HCT116 (cell line): Measurements from ENCODE around the gene PARVA. TPM values are rescaled to one million over a fixed set of nuclear protein-coding genes. Genes with fewer than 3 reads are reported as not detected.

Experiments used
- ATAC-seq: fragments of 200-7000 bp; cut with Tn5 transposase; 2 replicates; pipeline ENCODE4 v1.9.1; 2020; ENCODE audit warnings: mild to moderate bottlenecking, moderate library complexity
- BruUV-seq: library from RNA; stranded (reverse); fragments of 400-500 nt; replicated peaks from 2 replicates; lab custom pipeline; 2021; lab: Mats Ljungman, UMichigan
- CTCF ChIA-PET: fragments of 300-600 bp; sonication (Branson Sonifier 250); formaldehyde crosslinking; loops from one replicate; lab custom pipeline; 2021; ENCODE audit warnings: antibody characterized with exemption; lab: Charles Lee
- POLR2A ChIA-PET: fragments of 300-600, 350-600 bp; sonication (Branson Sonifier 250); formaldehyde crosslinking; loops from one replicate; lab custom pipeline; 2021; ENCODE audit warnings: antibody characterized with exemption; lab: Charles Lee
- RAD21 ChIA-PET, 2 experiments: fragments of 300-600 bp; sonication (Branson Sonifier 250); formaldehyde crosslinking; loops; one replicate each; lab custom pipeline; 2023; ENCODE audit warnings: low total read pairs in 2 of 2; ENCODE audit not compliant: uncharacterized antibody in 2 of 2, unreplicated experiment in 2 of 2, low non-redundant PET in 1 of 2; lab: Charles Lee
- DNase-seq: peaks from one replicate; pipeline ENCODE4 v3.0.0-alpha.2; 2010; ENCODE audit warnings: low read depth, low spot score
- H2AFZ ChIP-seq: fragments of 200-600 bp; shearing (Covaris generic), sonication (generic); 2 replicates; pipeline ENCODE4 v1.6.1; 2017; ENCODE audit warnings: low read depth, mixed run types, mixed read lengths, antibody characterized with exemption, low read length; ENCODE audit not compliant: poor library complexity, severe bottlenecking
- H3K27ac ChIP-seq: 2 replicates; pipeline ENCODE4 v1.5.1; 2012; ENCODE audit warnings: low read depth, low read length
- H3K27me3 ChIP-seq: fragments of 200-600 bp; sonication (generic); 2 replicates; pipeline ENCODE4 v1.6.1; 2016; ENCODE audit warnings: mixed run types, low read length, mixed read lengths; ENCODE audit not compliant: insufficient read depth
- H3K36me3 ChIP-seq, 2 experiments: fragments of 200-500 bp in 1 of 2; fragments of 200-600 bp in 1 of 2; sonication (Bioruptor generic) in 1 of 2; sonication (generic) in 1 of 2; 2 replicates each; pipeline versions ENCODE4 v1.5.1 to v1.6.1; 2014 to 2016; ENCODE audit warnings: low read length in 2 of 2, inconsistent platforms in 1 of 2, mixed read lengths in 1 of 2, mixed run types in 1 of 2; ENCODE audit not compliant: insufficient read depth in 2 of 2, control insufficient read depth in 1 of 2
- H3K4me1 ChIP-seq, 2 experiments: fragments of 200-600 bp in 1 of 2; sonication (generic) in 1 of 2; 2 replicates each; pipeline versions ENCODE4 v1.5.1 to v1.6.1; 2012 to 2017; ENCODE audit warnings: low read length in 2 of 2, inconsistent platforms in 1 of 2, mild to moderate bottlenecking in 1 of 2, mixed read lengths in 1 of 2, mixed run types in 1 of 2, moderate library complexity in 1 of 2; ENCODE audit not compliant: insufficient read depth in 2 of 2, control insufficient read depth in 1 of 2
- H3K4me2 ChIP-seq: fragments of 200-600 bp; sonication (generic); 2 replicates; pipeline ENCODE4 v1.6.1; 2017; ENCODE audit warnings: mixed run types, low read length, mixed read lengths
- H3K4me3 ChIP-seq, 2 experiments: fragments of 200-600 bp in 1 of 2; sonication (generic) in 1 of 2; replicated peaks in 1 of 2; 2 replicates each; pipeline ENCODE4 v1.5.1; 2011 to 2016; ENCODE audit warnings: low read length in 2 of 2, control low read depth in 1 of 2, low read depth in 1 of 2, mild to moderate bottlenecking in 1 of 2, mixed read lengths in 1 of 2, mixed run types in 1 of 2
- H3K79me2 ChIP-seq: fragments of 200-600 bp; sonication (generic); 2 replicates; pipeline ENCODE4 v1.6.1; 2017; ENCODE audit warnings: mild to moderate bottlenecking, mixed run types, low read length, moderate library complexity, mixed read lengths; ENCODE audit not compliant: insufficient read depth
- H3K9ac ChIP-seq: fragments of 200-600 bp; sonication (generic); 2 replicates; pipeline ENCODE4 v1.6.1; 2016; ENCODE audit warnings: low read length, mixed read lengths
- H3K9me2 ChIP-seq: fragments of 200-600 bp; sonication (generic), shearing (Covaris generic); 2 replicates; pipeline ENCODE4 v1.6.1; 2017; ENCODE audit warnings: mixed run types, mild to moderate bottlenecking, moderate library complexity; ENCODE audit not compliant: insufficient read depth
- H3K9me3 ChIP-seq, 2 experiments: fragments of 200-500 bp in 1 of 2; fragments of 200-600 bp in 1 of 2; sonication (Bioruptor generic) in 1 of 2; sonication (generic) in 1 of 2; 2 replicates each; pipeline ENCODE4 v1.6.1; 2014 to 2017; ENCODE audit warnings: low read length in 2 of 2, mixed read lengths in 2 of 2, inconsistent platforms in 1 of 2, low read depth in 1 of 2, mild to moderate bottlenecking in 1 of 2, mixed run types in 1 of 2, moderate library complexity in 1 of 2; ENCODE audit not compliant: control insufficient read depth in 1 of 2, insufficient read depth in 1 of 2
- H4K20me1 ChIP-seq: fragments of 200-600 bp; sonication (generic), shearing (Covaris generic); 2 replicates; pipeline ENCODE4 v1.6.1; 2017; ENCODE audit warnings: mixed run types, mild to moderate bottlenecking, moderate library complexity; ENCODE audit not compliant: insufficient read depth
- CBX3 ChIP-seq: IDR thresholded peaks from 2 replicates; pipeline ENCODE4 v1.6.1; 2012; ENCODE audit warnings: low read depth
- CEBPB ChIP-seq: IDR thresholded peaks from 2 replicates; pipeline ENCODE4 v1.6.1; 2012; ENCODE audit warnings: low read depth
- EZH2 ChIP-seq: fragments of 200-600 bp; sonication (generic); IDR thresholded peaks from 2 replicates; pipeline ENCODE4 v1.6.1; 2017; ENCODE audit warnings: antibody characterized with exemption, mixed run types
- JUND ChIP-seq: IDR thresholded peaks from 2 replicates; pipeline ENCODE4 v1.6.1; 2012
- MAX ChIP-seq: IDR thresholded peaks from 2 replicates; pipeline ENCODE4 v1.6.1; 2012
- POLR2A ChIP-seq: IDR thresholded peaks from 2 replicates; pipeline ENCODE4 v1.7.0; 2011; ENCODE audit warnings: borderline replicate concordance; ENCODE audit not compliant: insufficient read depth, insufficient read length; ENCODE audit errors: extremely low read depth
- POLR2AphosphoS5 ChIP-seq: IDR thresholded peaks from 2 replicates; pipeline ENCODE4 v1.6.1; 2011; ENCODE audit warnings: mild to moderate bottlenecking, low read depth, low read length, moderate library complexity
- SIN3A ChIP-seq: IDR thresholded peaks from 2 replicates; pipeline ENCODE4 v1.6.1; 2012; ENCODE audit warnings: low read depth
- SRF ChIP-seq: IDR thresholded peaks from 2 replicates; pipeline ENCODE4 v1.6.1; 2012; ENCODE audit warnings: low read depth
- TCF7L2 ChIP-seq: IDR thresholded peaks from 2 replicates; pipeline ENCODE4 v1.7.0; 2011; ENCODE audit warnings: borderline replicate concordance, inconsistent platforms; ENCODE audit not compliant: insufficient read depth, insufficient read length; ENCODE audit errors: extremely low read depth
- YY1 ChIP-seq: IDR thresholded peaks from 2 replicates; pipeline ENCODE4 v1.6.1; 2011; ENCODE audit warnings: low read length, low read depth, moderate library complexity, mild to moderate bottlenecking; ENCODE audit not compliant: insufficient replicate concordance; ENCODE audit errors: extremely low read depth
- ZNF274 ChIP-seq: fragments of 200-500 bp; sonication (Bioruptor generic); IDR thresholded peaks from 2 replicates; pipeline ENCODE4 v1.6.1; 2014; ENCODE audit warnings: mild to moderate bottlenecking, low read depth, low read length, inconsistent platforms
- intact Hi-C: fragments of 100-400 bp; cut with micrococcal nuclease; formaldehyde crosslinking; loops from 2 replicates; pipeline ENCODE4 v1.10.0; 2022
- total RNA-seq: library from RNA; stranded (reverse); gene quantifications from one replicate; pipeline ENCODE4 v1.2.1, GENCODE V29; 2021; ENCODE audit not compliant: unreplicated experiment
- TF ChIP-seq, protein P1 (sequence below), 3 experiments: fragments of 200-600 bp in 1 of 3; sonication (generic) in 1 of 3; IDR thresholded peaks in 2 of 3; conservative IDR thresholded peaks in 1 of 3; 2 replicates each; pipeline ENCODE4 v1.5.1; 2012 to 2017; ENCODE audit warnings: low read depth in 2 of 3, low read length in 2 of 3, antibody characterized with exemption in 1 of 3, borderline replicate concordance in 1 of 3, control low read depth in 1 of 3, mild to moderate bottlenecking in 1 of 3, mixed read lengths in 1 of 3, mixed run types in 1 of 3, moderate library complexity in 1 of 3; ENCODE audit not compliant: insufficient read depth in 1 of 3

PARVA gene
- total RNA-seq, 1 experiment from 2014 or later, result 18.4 TPM

DNA sequence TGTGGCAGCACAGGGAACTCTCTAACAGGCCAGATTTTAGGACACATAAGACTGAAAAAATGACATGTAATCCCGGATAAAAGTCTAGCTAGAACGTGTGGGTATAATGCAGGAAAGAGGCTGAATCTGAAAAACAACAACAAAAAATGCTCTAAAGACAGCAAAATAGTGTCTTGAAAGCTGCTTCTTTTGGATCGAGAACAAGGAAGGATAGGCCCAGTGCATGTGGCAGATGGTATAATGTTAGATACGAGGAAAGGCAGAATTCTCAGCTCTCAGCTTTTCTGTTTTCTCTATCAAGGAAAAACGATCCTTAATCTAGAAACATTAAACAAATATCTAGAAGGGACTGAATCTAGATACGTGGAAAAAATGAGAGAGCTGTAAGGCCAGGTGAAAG is 33.8 kb upstream of the PARVA start (continued):
- no peak for TF ChIP-seq POLR2AphosphoS5
- TF ChIP-seq, all 23 proteins: peak for 0

- H3K79me2 ChIP-seq, result no peaks in the 10 kb centered on the region
- no peaks in the 10 kb centered on the region for H3K36me3 ChIP-seq
- CTCF ChIA-PET, result no interaction called here
- DNase-seq (no peak), ATAC-seq (no peak)
- H3K9me2 ChIP-seq, result no peaks in the 10 kb centered on the region
- no peak overlapping the region for H3K27ac ChIP-seq
- no peak overlapping the region for H2AFZ ChIP-seq
- no peak overlapping the region for H3K4me3 ChIP-seq
- BruUV-seq, result no TSS peak
- intact Hi-C loops, result no loop called here
- H3K27me3 ChIP-seq, result no peaks in the 10 kb centered on the region
- H3K9me3 ChIP-seq, result no peaks in the 10 kb centered on the region
- TF ChIP-seq MAX (no peak), YY1 (no peak), CBX3 (no peak), SIN3A (no peak), ZNF274 (no peak), SRF (no peak), CEBPB (no peak)
- TF ChIP-seq, all 23 proteins: peak for 0
- no peaks in the 10 kb centered on the region for H4K20me1 ChIP-seq
- no peak overlapping the region for H3K4me2 ChIP-seq
- ChIA-PET RAD21 (no interaction called here), POLR2A (no interaction called here)
- H3K9ac ChIP-seq, result no peak overlapping the region
- H3K4me1 ChIP-seq, result no peaks in the 10 kb centered on the region
Measured at GRCh38 chr11:12353534-12353933, 23.8 kb upstream of the PARVA start.

DNA sequence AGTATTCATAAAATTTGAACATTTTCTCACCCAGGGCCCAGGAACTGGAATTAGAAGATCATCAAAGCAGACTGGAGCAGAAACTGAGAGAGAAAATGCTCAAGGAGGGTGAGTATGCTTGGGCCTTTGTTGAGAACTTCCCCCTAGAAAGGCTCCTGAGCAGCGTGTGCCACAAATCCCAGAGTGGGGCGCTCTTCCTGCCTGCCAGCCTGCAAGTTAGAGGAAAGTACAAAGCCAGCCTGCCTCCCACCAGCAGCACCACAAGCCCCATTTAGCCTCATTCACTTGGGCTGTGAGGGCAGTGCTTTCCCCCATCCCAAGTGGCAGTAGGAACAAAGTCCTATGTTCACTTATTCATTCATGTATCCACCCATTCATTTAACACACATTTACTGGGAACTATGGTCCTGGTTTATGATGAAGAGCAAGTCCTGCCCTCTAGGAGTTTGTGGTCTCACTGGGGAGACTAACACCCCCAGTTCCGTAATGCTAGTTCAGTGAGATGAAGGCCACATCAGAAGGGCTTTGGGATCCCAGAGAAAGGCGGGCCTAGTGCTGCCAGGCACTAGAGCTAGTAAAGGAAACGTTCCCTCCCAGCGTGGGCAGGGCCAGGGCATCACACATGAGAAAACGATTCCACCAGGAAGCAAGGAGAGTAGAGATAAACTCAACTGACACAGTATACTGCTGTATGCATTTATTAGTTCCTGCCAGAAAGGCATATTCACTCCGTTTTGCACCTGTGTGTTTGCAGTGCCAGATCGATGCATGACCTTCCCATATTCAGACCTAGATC is 22.4 kb upstream of the PARVA start:
- ChIA-PET POLR2A (no interaction called here), CTCF (no interaction called here), RAD21 (no interaction called here)
- Histone ChIP-seq H3K36me3 (no peaks in the 10 kb centered on the region), H2AFZ (no peak overlapping the region), H3K79me2 (no peaks in the 10 kb centered on the region), H4K20me1 (no peaks in the 10 kb centered on the region), H3K4me1 (no peaks in the 10 kb centered on the region), H3K4me3 (no peak overlapping the region), H3K9me3 (no peaks in the 10 kb centered on the region), H3K9ac (no peak overlapping the region), H3K9me2 (no peaks in the 10 kb centered on the region), H3K27ac (no peak overlapping the region), H3K4me2 (no peak overlapping the region), H3K27me3 (no peaks in the 10 kb centered on the region)
- intact Hi-C loops, result no loop called here
- no peak for ATAC-seq
- no peak for DNase-seq
- TF ChIP-seq JUND (no peak), MAX (no peak), EZH2 (no peak), POLR2A (no peak), TCF7L2 (no peak), SIN3A (no peak), YY1 (no peak)
- TF ChIP-seq, protein P1, sequence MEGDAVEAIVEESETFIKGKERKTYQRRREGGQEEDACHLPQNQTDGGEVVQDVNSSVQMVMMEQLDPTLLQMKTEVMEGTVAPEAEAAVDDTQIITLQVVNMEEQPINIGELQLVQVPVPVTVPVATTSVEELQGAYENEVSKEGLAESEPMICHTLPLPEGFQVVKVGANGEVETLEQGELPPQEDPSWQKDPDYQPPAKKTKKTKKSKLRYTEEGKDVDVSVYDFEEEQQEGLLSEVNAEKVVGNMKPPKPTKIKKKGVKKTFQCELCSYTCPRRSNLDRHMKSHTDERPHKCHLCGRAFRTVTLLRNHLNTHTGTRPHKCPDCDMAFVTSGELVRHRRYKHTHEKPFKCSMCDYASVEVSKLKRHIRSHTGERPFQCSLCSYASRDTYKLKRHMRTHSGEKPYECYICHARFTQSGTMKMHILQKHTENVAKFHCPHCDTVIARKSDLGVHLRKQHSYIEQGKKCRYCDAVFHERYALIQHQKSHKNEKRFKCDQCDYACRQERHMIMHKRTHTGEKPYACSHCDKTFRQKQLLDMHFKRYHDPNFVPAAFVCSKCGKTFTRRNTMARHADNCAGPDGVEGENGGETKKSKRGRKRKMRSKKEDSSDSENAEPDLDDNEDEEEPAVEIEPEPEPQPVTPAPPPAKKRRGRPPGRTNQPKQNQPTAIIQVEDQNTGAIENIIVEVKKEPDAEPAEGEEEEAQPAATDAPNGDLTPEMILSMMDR (IDR thresholded peaks at IDR 0.05 in 2 of 3, conservative IDR thresholded peaks at IDR 0.05 in 1 of 3; ENCODE audit: borderline replicate concordance in 1 of 3, insufficient read depth in 1 of 3, low read depth in 2 of 3, low read length in 2 of 3), result no peak
- BruUV-seq, result no TSS peak
